OCI-M2 (cell line): Measurements from ENCODE around the gene GEMIN4.

ENCODE experiments used
- DNase-seq: peaks from one replicate; lab custom pipeline; 2025; ENCODE audit not compliant: unreplicated experiment; lab: John Stamatoyannopoulos, UW

The GEMIN4 gene

DNA sequence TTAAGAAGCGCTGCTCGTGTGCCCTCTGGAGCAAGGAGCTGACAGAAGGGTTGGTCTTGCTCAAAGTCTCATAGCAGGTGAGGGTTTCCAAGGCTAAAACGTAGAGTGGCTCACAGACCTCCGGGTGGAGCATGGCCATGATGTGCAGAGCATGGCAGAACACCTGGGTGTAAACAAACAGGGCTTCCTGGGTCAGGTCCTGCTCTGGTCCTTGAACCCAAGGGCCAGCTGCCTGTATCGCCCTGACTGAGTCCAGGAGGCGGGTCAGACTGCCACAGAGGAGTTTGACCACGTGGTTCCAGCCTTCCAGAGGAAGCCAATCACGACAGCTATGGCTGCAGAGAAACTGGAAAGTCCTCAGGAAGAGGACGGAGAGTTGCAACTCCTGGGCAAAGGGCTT lies 7.1 kb downstream of the GEMIN4 start:
- DNase-seq = no peak

DNA sequence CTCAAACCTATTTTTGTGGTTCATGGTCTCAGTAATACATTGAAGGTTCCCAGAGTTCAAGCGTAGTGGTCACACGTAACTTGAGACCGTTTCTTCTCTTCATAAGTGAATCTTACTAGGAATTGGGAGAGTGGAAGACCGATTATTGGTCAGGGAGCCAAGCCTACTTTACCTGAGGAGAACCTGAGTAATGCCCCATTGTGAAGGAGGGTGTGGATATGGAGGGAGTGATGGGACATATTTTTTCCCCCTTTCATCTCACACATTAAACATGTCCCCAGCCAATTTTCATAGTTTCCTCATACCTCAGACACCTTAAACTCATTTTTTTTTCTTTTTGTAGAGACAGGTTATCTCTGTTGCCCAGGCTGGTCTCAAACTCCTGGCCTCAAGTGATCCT lies 8.9 kb downstream of the GEMIN4 start:
- no peak for DNase-seq

DNA sequence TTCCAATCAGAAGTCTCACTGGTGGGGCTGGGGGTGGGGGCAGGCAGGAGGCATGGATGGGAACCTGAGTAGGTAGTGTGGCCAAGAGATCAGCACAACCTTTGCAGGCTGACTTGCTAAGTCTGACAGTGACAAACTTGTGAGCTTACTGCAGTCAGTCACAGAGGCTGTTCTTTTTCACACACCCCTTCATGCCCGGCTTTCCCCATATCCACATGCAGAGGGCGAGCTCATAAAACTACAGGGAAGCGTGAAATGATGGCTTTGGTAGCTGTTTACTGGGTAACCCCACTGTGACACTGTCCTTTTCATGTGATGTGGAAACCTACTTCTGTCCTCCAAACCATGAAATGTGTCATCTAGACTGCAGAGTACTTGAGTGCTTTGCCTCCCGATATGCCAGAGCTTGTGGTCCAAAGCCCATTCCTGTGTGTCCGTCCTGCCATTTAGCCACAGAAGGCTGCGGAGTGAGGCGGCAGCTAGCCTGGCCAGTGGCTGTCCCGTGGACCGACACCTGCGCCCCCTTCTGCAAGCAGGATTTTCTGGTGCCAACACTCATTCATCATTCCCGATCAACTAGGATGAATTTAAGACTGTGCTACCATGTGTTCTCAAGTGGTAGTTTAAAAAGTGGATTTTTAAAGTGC lies 9.8 kb downstream of the GEMIN4 start:
- DNase-seq = no peak

DNA sequence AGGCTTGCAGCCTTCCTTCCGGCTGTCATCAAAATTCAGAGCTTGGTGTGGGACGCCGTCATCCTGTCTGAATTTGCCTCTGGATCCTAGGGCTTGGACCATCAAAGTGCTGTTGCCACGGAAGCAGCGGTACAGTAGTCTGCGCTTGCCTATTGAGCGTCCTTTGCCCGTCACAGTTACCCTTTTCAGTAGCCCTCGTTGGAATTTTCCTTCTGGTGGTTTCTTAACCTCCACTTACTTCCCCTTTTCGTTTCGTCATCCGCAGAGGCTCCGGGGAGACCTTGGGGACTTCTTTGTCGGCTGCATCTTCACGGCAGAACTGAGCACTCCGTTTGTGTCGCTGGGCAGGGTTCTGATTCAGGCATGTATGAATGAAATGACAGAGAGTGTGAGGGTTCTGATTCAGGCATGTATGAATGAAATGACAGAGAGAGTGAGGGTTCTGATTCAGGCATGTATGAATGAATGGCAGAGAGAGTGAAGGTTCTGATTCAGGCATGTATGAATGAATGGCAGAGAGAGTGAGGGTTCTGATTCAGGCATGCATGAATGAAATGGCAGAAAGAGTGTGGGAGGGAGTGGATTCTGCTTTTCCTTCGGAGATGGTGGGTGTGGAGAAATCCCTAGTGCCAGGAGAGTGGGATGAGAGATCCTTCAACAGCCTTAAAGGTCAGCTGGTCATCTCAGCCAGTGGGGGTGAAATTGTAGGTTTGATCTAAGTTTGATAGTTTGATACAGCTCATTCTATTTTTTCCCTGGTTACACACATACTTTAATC lies 11.6 kb downstream of the GEMIN4 start:
- DNase-seq = no peak

DNA sequence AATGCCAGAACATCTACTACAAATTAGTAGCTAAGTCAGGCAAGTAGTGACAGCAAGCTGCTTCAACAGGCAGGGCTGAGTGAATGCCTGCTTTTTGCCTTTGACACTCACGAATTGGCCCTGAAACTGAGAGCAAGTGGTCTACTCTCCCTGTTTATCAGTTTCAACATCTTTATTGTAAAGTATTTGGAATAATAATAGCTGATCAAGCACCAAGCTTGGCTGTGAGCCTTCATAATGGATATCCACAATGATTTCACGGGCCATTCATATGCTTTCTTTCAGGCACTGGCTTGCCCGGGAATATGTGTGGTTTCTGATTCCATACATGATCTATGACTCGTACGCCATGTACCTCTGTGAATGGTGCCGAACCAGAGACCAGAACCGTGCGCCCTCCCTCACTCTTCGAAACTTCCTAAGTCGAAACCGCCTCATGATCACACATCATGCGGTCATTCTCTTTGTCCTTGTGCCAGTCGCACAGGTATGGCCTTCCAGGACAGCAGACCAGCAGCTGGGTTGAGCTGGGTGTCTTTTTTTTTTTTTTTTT lies 14.4 kb downstream of the GEMIN4 start:
- no peak for DNase-seq

DNA sequence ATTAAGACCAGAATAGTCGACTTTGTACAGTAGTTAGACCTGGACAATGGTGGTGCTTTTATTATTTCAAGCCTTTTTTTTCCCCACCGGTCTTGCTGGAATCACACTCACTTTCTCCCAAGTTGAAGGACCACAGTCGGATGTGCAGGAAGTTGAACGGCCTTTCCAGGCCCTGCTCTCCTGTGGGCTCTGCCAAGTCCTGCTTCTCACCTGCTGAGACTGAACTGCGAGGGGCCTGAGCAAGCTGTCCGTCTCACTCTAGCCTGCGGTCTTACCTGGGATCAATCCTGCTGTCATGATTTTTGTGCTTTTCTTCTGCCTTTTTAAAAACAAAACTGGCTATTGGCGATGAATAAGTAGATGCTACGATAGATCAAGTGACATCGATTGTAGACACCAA lies 18.3 kb downstream of the GEMIN4 start:
- no peak for DNase-seq

DNA sequence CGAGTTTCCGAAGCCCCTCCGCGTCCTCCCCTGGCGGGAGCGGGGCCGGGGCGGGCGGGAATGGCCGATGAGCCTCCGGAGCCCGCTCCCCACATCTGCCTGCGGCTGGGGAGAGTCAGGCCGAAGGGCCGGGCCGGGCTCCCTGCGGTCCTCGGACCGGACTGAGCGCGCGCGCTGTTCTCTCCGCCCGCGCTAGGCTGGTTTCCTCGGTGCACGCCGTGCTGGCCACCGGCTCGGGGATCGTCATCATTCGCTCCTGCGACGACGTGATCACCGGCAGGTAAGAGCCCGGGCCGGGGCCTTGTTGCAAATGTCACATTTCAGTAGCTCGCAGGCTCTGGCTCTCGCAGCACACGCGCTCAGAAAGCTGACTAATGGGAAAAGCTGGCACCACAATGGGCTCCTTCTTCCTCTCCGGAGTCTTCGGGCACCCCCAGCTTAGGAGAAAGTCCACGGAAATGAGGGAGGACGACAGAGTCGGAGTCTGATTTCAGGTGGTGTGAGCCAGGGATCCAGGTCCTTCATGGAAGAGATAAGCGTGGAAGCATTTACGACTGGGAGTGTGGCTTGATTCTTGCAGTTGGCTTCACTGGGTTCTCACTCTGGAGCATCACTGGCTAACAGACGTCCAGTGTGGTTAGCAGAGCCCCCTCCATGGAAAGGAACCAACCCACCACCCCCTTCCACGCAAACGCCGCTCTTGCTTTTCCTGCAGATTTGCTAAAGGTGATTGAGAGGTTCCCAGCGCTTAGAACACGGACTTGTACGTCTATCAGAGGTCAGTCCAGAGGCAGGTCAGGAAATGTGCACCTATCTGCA lies 19.0 kb downstream of the GEMIN4 start:
- no peak for DNase-seq

DNA sequence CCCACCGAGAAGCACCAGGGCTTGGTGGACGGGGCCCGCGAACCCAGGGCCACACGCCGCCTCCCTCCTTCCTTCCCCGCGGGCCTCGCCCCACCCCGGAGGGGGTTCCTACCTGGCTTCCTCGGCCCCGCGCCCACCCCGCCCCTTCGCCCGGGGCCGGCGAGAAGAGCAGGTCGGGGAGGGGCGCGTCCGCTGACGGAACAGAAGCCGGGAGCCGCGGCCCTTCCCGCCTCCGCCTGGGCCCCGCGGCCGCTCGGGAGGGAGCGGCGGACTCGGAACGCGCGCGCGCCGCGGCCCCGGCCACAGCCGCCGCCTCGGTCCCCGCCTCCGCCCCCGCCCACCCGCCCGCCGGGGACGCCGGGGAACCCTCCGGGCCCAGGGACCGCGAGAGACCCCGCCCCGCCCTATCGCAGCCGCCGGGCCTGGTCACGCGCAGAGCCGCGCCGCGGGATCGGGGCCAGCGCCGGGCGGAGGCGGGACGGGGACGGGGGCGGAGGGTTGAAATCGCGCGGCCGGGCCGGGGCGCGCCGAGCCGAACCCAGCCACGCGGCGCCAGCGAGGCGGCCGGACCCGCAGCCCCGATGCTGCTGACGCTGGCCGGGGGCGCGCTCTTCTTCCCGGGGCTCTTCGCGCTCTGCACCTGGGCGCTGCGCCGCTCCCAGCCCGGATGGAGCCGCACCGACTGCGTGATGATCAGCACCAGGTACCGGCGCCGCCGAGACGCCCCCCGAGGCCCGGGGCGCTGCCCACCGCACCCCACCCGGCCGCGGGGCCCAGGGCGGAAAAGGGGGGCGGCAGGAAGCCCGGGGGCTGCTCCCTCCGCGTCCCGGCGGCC lies 19.8 kb downstream of the GEMIN4 start, which contains the start of gene TLCD3A:
TSS of gene TLCD3A (plus strand) at position 530 of the 835 bp plus-strand sequence. CDS start at position 582, 52 bp downstream.
- DNase-seq = no peak

DNA sequence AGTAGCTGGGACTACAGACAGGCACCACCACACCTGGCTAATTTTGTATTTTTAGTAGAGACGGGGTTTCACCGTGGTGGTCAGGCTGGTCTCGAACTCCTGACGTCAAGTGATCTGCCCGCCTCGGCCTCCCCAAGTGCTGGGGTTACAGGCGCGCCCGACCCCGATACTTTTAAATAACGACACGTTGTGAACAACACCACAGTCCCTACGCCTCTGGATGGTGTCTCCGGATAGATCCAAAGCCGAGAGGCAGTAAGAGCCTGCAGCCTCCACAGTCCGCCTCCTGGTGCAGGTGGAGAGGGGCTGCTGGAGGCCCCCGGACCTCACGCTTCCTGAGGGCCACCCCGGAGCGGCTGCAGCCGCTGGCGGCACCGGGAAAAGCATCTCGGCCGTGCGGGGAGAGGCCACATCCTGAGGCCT lies 20.4 kb downstream of the GEMIN4 start:
- no peak for DNase-seq

DNA sequence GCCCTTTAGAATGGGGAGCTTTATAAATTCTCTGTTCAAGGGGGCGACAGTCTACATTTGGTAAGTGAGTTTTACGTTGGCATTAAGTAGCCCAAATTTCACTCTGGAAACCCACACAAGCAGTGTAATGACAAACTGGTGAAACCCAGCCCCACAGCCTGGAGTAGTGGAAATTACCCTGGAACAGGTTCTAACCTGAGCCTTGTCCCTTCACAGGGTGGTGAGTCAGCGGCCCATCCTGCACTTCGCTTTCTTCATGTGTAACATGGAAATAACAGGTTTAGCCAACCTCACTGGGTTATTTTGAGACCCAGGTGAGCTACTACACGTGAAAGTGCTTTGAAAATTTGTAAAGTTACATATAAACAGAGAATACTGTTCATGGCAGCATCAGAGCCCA lies 23.2 kb downstream of the GEMIN4 start:
- no peak for DNase-seq

DNA sequence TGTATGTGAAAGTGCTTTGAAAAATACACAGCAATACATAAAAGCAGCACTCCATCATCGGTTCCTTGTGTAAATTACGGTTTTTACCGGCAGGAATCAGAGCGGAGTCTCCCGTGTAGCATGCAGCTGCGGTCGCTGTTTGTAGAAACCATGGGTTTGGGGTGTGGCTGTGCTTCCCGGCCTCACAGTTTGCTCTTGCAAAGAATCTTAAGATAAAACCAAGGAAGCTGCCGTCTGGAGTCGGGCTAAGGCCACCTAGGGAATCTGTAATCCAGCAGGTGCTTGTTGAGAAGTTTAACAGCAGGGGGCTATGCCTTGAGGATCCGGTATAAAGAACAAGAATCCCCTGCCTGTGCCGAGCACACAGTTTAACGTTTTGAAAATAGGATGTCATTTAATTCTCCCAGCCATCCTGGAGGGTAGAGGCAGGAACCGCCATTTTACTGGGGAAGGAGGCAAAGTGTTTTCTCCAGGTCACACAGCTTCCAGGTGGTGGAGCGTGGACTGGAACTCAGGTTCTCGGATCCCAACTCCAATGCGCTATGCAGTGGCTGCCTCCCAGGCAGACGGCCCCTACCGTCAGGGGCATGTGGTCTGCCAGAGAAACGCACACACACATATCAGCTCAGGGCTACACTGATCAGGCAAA lies 25.7 kb downstream of the GEMIN4 start:
- no peak for DNase-seq

DNA sequence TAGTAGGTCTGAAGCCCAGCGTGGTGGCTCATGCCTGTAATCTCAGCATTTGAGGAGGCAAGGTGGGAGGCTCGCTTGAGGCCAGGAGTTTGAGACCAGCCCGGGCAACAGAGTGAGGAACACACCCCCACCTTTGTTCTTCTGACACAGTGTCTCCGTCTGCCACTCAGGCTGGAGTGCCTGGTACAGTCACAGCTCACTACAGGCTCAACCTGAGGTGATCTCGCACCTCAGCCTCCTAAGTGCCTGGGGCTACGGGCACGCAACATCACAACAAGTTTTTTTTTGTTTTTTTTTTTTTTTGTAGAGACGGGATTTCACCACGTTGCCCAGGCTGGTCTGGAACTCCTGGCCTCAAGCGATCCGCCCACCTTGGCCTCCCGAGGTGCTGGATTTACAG lies 26.3 kb downstream of the GEMIN4 start:
- no peak for DNase-seq

DNA sequence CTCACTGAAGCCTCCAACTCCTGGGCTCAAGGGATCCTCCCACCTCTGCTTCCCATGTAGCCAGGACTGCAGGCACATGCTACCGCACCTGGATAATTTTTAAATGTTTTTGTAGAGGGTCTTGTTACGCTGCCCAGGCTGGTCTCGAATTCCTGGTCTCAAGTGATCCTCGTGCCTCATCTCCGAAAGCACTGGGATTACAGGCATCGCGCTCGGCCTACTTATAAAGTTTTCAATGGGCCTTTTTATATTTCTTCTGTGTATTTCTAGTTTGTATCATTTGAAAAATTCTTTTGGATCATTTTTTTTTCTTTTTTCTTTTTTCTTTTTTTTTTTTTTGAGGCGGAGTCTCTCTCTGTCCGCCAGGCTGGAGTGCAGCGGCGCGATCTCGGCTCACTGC lies 27.0 kb downstream of the GEMIN4 start:
- DNase-seq = no peak

DNA sequence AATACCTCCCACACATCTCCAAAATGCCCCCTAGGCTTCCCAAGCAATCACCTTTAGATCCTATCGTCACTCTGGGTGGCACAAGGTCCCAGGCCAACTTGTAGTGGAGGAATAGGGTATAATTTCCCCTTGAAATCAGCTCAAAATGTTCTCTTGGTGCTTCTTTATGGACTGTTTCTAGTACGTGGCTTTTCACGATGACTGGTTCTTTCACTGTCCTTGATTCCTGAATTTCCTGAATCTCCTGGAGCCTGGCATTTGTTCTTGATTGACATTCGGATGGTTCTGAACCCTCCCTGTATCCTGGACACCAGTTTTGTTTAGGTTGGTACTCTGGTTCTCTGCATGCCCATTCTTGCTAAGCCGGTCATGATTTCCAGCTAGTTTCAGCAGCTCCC lies 30.5 kb downstream of the GEMIN4 start:
- DNase-seq = no peak

DNA sequence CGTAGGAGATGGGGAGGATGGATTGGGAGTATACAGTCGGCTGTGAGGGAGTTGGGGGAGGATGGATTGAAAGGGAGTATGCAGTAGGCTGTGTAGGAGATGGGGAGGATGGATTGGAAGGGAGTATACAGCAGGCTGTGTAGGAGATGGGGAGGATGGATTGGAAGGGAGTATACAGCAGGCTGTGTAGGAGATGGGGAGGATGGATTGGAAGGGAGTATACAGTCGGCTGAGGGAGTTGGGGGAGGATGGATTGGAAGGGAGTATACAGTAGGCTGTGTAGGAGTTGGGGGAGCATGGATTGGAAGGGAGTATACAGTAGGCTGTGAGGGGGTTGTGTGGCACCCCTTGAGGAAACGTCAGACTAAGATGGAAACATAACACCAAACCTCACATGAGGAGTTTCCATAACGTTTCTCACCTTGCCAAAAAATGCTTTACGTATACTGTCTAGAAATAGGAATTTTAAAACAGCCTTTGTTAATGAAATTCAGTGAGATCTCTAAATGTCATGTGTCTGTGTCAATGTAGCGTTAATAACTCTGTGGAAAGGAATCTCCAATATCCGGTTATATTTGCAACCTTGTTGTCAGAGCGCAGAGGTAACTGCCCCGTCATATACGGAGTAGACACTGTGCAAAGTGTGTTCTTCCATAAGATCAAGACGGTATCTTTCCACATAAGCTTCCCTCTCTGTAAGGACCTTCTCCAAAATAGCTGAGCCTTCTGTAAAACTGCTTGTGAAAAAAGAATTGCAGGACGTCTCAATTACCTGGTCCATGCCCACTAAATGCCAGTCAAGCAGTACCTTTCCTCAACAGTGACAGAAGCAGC lies 31.1 kb downstream of the GEMIN4 start:
- no peak for DNase-seq

DNA sequence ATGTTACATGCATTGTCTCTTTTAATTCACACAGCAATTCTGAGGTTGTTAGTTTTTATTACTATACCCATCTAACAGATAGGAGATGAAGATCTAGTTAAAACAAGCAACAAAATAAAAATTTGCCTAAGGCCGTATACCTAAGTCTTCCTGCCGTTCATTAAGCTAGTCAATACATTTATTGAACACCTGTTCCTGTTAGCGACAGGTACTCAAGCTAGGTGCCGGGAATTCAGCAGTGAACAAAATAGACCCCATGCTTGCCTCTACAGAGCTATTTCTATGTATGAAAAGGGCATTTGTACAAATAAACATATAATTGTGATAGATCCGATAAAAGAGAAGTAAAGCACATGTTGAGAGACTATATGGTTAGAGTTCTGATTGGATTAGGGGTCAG lies 34.0 kb downstream of the GEMIN4 start:
- DNase-seq = no peak

DNA sequence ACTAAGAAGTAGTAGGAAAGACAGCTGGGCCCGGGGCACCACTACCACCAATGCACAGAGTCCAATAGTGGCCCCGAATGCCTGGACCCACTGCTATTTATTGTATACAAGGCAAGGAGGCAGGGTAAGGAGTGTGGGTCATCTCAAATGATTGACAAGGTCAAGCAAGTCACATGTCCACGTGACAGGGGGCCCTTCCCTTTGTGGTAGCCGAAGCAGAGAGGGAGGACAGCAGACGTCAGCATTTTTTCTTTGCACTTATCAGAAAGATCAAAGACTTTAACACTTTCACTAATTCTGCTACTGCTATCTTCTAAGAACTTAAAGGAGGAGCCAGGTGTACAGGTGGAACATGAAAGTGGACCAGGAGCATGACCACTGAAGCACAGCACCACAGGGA lies 43.9 kb downstream of the GEMIN4 start:
- no peak for DNase-seq

DNA sequence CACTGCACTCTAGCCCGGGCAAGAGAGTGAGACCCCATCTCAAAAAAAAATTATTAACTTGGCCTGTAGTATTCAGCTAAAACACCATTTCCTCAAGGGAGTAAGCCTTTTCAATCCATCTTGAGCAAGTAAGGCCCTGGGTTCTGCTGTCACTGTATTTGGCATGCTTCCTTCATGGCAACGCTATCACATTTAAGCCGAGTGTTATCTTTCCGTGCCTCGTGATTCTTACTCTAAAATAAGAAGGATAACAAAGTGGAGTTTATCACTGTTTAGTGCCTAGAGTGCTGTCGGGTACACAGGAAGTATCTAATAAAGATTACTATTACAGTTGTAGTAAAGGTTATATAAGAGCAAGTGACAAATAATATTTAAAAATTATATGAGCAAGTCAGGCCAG lies 46.2 kb downstream of the GEMIN4 start:
- no peak for DNase-seq

DNA sequence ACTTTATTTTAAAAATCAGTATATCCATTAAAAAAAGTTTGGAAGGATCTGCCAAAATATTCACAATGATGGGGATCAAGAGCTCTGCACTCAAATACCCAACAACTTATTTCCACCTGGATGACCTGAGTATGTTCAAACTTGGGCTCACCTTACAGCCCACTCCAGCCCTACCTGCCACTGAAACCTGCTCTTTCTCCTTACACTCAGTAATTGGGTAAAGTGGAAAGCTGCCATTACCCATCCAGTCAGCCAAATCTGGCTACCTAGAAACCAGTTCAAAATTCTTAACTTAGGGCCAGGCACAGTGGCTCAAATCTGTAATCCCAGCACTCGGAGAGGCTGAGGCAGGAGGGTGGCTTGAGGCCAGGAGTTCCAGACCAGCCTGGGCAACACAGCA lies 47.1 kb downstream of the GEMIN4 start:
- DNase-seq = no peak
